Measurements from ENCODE around the gene ADARB1. TPM values are rescaled to one million over a fixed set of nuclear protein-coding genes. Genes with fewer than 3 reads are reported as not detected.

ADARB1 gene
- polyA plus RNA-seq, 1 donor, result 24.0 TPM

- no peak for DNase-seq
These were observed 1.9 kb downstream of the ADARB1 start for GRCh38 chr21:45076245-45076711.

DNA sequence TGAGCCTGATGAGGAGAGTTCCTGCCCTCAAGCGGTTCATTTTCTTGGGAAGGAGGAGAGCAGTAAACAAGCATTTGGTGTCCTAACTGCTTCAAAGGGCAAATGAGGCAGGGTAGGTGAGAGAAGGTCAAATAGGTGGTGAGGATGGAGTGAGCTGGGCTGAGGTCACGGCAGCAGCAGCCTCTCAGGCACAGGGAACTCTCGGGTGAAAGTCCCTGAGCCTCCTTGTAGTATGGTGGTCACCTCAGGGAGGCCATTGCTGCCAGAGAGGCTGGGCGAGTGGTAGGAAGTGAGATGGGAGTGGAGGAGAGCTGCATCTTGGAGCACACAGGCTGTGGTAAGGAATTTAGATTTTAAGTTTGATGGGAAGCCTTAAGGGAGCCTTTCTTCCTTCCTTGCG is 4.0 kb downstream of the ADARB1 start:
- no peak for DNase-seq

DNA sequence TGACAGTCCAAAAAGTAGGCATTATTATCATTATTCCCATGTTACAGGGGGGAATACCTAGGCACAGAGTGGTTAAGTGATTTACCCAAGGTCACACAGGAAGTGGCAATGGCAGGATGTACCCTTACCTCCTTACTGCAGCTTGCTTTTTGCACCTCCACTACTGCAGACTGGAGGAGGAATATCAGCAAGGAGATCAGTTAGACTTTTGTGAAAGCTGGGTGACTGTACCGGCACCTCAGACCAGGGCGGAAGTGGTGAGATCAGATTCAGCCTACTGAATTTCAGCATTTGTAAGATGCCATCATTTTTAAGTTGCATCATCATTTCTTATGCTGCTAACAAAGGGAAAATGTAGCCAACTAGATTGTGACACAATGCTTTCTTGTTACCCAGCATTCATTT is 4.5 kb downstream of the ADARB1 start:
- DNase-seq, result no peak

- no peak for DNase-seq
These were observed 5.0 kb downstream of the ADARB1 start for GRCh38 chr21:45079351-45079750.

GRCh38 chr21:45080232-45080631 is 5.9 kb downstream of the ADARB1 start:
- no peak for DNase-seq

GRCh38 chr21:45080639-45081414 is 6.4 kb downstream of the ADARB1 start:
- no peak for DNase-seq

- DNase-seq, result no peak
These were observed 7.3 kb downstream of the ADARB1 start for GRCh38 chr21:45081636-45082035.

- no peak for DNase-seq
These were observed 8.4 kb downstream of the ADARB1 start for GRCh38 chr21:45082736-45083135.

- DNase-seq, result no peak
These were observed 9.7 kb downstream of the ADARB1 start for GRCh38 chr21:45084121-45084520.

DNA sequence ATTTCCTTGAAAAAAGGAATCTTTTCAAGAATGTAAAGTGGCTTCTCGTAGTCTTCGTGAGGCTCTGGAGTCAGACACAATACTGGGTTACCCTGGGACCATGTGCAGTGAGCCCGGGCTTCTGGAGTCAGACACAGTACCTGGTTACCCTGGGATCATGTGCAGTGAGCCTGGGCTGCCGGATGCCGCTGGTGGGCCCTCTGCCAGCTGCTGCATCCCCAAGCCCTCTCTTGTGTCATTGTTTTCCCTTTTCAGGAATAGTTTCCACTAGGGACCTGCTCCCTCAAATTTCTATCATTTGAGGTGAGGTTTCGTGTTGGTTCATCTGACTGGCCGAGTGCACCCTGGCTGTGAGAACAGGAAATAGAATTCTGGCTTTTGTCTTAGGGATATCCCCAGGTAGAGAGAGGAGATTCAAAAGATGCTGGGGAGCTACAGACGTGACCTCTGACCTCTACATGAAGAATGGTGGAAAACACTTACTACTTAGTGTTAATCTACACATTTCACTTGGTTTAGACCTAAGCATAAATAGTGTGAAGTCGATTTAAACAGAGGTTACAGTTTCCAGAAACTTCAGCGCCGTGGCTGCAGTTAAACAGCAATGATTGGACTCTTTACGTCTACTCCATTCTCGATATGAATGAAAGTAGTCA is 10.6 kb downstream of the ADARB1 start:
- no peak for DNase-seq

- DNase-seq, result no peak
These were observed 11.3 kb downstream of the ADARB1 start for GRCh38 chr21:45085700-45086099.

- no peak for DNase-seq
These were observed 12.1 kb downstream of the ADARB1 start for GRCh38 chr21:45086337-45086958.

DNA sequence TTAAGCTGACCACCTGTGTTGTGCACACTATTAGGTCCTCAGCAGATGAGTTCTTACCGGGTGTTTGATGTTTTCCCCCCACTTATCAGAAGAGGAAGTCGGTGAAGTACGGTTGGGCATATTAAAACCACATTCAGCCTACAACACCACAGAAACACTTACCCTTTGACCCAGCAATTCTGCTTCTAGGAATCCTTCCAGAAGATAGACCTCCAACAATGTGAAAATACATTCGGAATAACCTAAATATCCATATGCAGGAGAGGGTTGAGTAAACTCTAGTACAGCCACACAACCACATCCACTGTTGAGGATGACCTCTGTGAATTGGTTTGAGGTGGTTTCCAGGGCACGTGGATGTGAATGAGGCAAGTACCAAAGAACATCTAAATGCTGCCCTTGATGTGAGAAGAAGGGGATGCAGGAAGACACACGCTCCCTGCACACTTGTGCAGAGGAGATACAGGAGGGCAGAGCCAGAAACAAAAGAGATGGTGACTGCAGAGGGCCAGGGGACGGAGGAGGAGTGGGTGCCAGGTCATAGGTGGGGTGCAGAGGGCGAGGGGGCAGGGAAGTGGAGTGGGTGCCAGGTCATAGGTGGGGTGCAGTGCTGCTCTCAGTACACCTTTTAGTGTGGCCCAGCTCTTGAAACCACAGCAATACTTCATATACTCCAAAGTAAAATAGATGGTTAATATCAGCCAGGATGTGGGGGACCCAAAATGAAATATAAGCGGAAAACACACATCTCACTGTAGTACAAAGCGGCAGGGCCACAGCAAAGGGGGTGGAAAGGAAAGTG is 12.8 kb downstream of the ADARB1 start:
- DNase-seq, result no peak

GRCh38 chr21:45088116-45088515 is 13.7 kb downstream of the ADARB1 start:
- DNase-seq, result no peak

GRCh38 chr21:45088729-45089128 is 14.3 kb downstream of the ADARB1 start:
- DNase-seq, result no peak

DNA sequence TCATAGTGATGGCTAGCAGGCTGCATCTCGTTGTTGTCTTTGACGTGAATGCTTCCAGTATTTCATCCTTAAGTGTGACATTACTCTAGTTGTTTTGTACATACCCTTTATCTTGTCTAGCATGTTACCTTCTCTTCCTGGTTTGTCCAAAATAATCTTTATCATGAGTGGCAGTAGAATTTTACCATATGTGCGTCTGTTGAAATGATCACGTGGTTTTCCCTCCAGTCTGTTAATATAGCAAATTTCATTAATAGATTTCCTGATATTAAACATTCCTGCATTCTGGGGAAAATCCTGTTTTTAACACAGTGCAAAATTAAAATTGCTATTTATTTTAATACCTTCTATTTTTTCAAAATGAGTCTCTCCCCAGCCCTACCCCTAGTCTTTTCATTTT is 15.6 kb downstream of the ADARB1 start:
- no peak for DNase-seq

GRCh38 chr21:45090966-45091365 is 16.6 kb downstream of the ADARB1 start:
- DNase-seq, result no peak

DNA sequence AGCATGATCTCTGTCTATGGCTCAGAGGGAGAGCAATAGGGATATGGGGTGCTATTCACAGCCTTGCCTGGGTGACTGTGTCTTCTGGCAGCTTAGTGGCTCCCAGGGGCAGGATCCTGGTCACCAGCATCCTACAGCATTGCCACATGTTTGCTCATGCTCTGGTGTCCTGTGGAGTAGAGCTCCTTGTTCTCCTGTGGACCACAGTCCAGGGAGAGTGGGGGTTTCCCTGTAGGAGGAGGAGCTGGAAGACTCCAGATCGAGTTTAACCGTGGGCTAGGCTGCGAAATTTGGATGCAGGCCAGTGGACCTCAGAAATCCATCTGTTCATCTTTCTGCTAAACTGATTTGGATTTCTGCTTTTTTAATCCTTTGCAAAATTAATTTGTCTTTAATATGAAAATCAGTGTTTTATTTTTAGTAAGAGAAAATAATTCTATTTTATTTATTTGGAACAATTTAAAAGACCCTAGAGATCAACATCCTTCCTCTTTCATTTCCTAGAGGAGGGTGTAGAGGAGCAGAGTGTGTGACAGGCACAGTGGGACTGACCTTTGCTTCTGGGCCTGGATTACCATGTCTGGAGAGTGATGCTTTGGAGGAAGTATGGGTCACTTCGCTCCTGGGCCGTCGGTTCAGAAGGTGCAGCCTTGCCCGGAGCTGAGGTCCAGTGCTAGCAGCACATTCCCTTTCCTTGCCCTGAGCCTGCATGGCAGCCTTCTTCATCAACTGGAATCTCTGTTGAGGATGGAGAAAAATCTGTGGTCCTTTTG is 17.4 kb downstream of the ADARB1 start:
- peak; percentile 50 for DNase-seq

DNA sequence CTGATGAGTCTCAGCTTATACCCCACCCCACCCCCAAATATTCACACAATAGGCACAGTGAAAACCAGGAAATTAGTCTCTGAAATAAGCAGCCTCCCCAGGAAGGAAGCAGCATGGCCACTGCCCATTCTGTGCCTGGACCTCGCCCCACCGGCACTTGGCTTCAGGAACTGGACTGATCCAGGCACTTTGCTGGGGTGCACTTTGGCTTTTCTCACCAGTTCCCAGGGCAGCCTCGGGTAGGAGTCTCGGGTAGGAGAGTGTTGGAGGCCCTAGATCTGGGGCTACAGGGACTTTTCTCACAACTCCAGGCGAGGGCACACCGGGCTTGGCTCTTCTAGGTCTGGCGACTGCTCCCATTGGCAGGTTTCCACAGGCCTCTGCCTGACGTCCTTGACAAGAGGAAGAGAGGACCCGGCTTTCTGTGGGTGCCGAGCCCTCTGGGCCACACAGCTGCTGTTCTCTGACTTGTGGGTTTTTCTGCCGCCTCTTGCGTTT is 18.7 kb downstream of the ADARB1 start:
- no peak for DNase-seq

GRCh38 chr21:45094412-45094811 is 20.0 kb downstream of the ADARB1 start:
- DNase-seq, result no peak

GRCh38 chr21:45095505-45095904 is 21.1 kb downstream of the ADARB1 start:
- DNase-seq, result no peak

GRCh38 chr21:45096217-45096616 is 21.8 kb downstream of the ADARB1 start:
- no peak for DNase-seq
